IPS-18c (cell line): Measurements from ENCODE around the gene SNRPD3.
"Not testable (repeated sequence)": the region's sequence is repeated elsewhere in the genome, so short reads cannot be mapped to it uniquely, and the experiment has no call there.

Source experiments
- H3K4me3 ChIP-seq: 2 replicates; pipeline ENCODE4 v1.7.0; 2013; ENCODE audit warnings: low read depth, mild to moderate bottlenecking, low read length, moderate library complexity; ENCODE audit not compliant: insufficient read depth
- H3K9me3 ChIP-seq: one replicate; pipeline ENCODE4 v1.6.1; 2013; ENCODE audit warnings: mild to moderate bottlenecking, low read length, moderate library complexity; ENCODE audit not compliant: control insufficient read depth, insufficient read depth

SNRPD3 gene

DNA sequence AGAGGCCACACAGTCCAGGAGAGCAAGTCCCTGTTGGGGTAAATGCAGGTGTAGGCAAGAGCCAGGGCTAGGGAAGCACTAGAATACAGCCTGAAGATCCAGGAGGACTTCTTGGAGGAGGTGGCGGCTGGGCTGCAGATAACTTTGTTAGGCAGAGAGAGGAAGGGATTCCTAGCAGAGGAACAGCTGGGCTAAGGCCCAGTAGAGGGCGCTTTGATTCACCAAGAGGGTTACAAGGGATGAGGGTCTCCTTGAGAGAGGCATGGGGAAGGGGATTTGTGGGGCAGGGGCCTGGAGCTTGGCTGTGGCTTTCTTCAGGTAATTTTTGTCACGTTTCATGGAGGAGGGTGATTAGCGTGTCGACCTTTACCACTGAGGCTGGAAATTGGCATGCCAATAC is 65.4 kb downstream of the SNRPD3 start:
- not testable (repeated sequence) for H3K9me3 ChIP-seq, H3K4me3 ChIP-seq

DNA sequence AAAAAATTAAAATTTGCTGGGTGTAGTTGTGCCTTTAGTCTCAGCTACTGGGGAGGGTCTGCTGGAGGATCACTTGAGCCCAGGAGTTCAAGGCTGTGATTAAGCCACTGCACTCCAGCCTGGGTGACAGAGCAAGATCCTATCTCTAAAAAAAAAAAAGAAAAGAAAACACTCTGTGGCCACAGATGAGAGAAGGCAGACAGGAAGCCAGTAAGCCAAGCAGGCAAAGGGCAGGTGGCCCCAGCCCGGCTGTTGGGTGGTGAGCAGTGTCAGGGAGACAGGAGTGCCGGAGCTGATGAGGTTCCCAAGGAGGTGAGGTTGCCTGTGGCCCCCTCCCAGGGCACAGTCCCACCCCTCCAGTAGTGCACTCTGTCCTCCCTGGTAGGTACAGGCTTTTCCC is 66.8 kb downstream of the SNRPD3 start:
- not testable (repeated sequence) for H3K9me3 ChIP-seq, H3K4me3 ChIP-seq
